SU-DHL-6 (cell line): Measurements from ENCODE around the gene APOL6.
"Not testable (repeated sequence)": the region's sequence is repeated elsewhere in the genome, so short reads cannot be mapped to it uniquely, and the experiment has no call there.

Experiments used
- CTCF ChIP-seq: fragments of 200-600 bp; sonication (generic); IDR thresholded peaks from one replicate; pipeline ENCODE4 v1.5.1; 2017; ENCODE audit warnings: antibody characterized with exemption, mild to moderate bottlenecking, low read length, moderate library complexity; ENCODE audit not compliant: insufficient read depth, poor library complexity, severe bottlenecking
- EZH2phosphoT487 ChIP-seq: fragments of 200-600 bp; sonication (generic), shearing (Covaris generic); conservative IDR thresholded peaks from 2 replicates; pipeline ENCODE4 v1.6.1; 2018; ENCODE audit warnings: mild to moderate bottlenecking, antibody characterized with exemption, low read length, moderate library complexity, mixed read lengths

- not testable (repeated sequence) for TF ChIP-seq CTCF, EZH2phosphoT487
Observed at GRCh38 chr22:35676065-35676464, 27.8 kb downstream of the APOL6 start.
